HepG2 (cell line): ENCODE data around the gene MCC. TPM values are rescaled to one million over a fixed set of nuclear protein-coding genes. Genes with fewer than 3 reads are reported as not detected.

Experiments used
- XBP1 ChIP-seq: sonication (generic); formaldehyde crosslinking; IDR thresholded peaks from 2 replicates; pipeline ENCODE4 v1.5.0; 2020; ENCODE audit warnings: missing genetic modification reagents
- ZNF232 ChIP-seq: sonication (generic); formaldehyde crosslinking; IDR thresholded peaks from 2 replicates; pipeline ENCODE4 v1.4.0; 2020; ENCODE audit warnings: missing genetic modification reagents, borderline replicate concordance
- ZNF629 ChIP-seq: sonication (generic); formaldehyde crosslinking; conservative IDR thresholded peaks from 2 replicates; pipeline ENCODE4 v1.5.0; 2020; ENCODE audit warnings: missing genetic modification reagents
- ZNF839 ChIP-seq: sonication (generic); formaldehyde crosslinking; IDR thresholded peaks from 2 replicates; pipeline ENCODE4 v1.4.0; 2020; ENCODE audit warnings: missing genetic modification reagents, mild to moderate bottlenecking, borderline replicate concordance
- polyA plus RNA-seq, 8 experiments: library from polyadenylated mRNA; depleted of rRNA in 3 of 8; stranded (reverse) in 7 of 8; unstranded in 1 of 8; fragments of >200 nt; fragmentation: Illumina TruSeq in 4 of 8; extraction: Trizol in 4 of 8; gene quantifications; 2 replicates each; pipeline versions ENCODE4 v1.2.1 to v1.2.3, GENCODE V29; 2011 to 2016; ENCODE audit warnings: low read depth in 4 of 8, missing spikeins in 1 of 8, mixed read lengths in 1 of 8; ENCODE audit not compliant: insufficient read depth in 1 of 8
- total RNA-seq, 5 experiments: library from RNA; depleted of rRNA; stranded (reverse); fragments of >200 nt; fragmentation: Illumina TruSeq; extraction: Trizol; gene quantifications; 2 replicates each; pipeline ENCODE4 v1.2.3, GENCODE V29; 2016; ENCODE audit warnings: low read depth in 1 of 5
- TF ChIP-seq, protein P1 (sequence below): sonication (generic); formaldehyde crosslinking; IDR thresholded peaks from 2 replicates; pipeline ENCODE4 v1.5.1; 2020; ENCODE audit warnings: missing genetic modification reagents, mild to moderate bottlenecking, borderline replicate concordance
- TF ChIP-seq, protein P2 (sequence below): sonication (generic); formaldehyde crosslinking; IDR thresholded peaks from 2 replicates; pipeline ENCODE4 v1.5.1; 2020; ENCODE audit warnings: mild to moderate bottlenecking, moderate library complexity, missing genetic modification reagents
- TF ChIP-seq, protein P3 (sequence below): sonication (generic); formaldehyde crosslinking; IDR thresholded peaks from 2 replicates; pipeline ENCODE4 v1.4.0; 2020; ENCODE audit warnings: mild to moderate bottlenecking, missing genetic modification reagents, borderline replicate concordance

Gene MCC
- total and polyA plus RNA-seq, 2 of the 13 experiments (the other 11 are each of a cell fraction or from before 2014, with no cell fraction given), result 0.55 to 2.4 TPM

DNA sequence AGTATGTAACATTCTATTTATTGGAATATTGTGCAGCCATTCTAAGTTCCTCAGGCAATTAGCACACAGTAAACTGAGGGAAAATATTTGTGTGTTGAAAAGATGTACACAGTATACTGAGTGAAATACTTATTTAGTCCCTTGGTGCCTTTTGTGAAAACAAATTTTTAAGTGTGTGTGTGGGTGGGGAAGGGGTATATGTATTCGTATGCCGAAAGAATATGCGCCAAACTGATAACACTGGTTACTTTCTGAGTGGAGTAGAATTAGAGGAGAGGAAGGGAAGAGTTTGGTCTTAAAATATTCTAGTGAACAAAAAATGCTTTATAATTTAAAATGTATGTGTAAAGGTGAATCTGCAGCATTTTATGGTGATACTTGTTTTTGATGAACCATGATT lies 508.5 kb downstream of the MCC start (continued):
- TF ChIP-seq, protein P1, sequence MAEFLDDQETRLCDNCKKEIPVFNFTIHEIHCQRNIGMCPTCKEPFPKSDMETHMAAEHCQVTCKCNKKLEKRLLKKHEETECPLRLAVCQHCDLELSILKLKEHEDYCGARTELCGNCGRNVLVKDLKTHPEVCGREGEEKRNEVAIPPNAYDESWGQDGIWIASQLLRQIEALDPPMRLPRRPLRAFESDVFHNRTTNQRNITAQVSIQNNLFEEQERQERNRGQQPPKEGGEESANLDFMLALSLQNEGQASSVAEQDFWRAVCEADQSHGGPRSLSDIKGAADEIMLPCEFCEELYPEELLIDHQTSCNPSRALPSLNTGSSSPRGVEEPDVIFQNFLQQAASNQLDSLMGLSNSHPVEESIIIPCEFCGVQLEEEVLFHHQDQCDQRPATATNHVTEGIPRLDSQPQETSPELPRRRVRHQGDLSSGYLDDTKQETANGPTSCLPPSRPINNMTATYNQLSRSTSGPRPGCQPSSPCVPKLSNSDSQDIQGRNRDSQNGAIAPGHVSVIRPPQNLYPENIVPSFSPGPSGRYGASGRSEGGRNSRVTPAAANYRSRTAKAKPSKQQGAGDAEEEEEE (CRISPR knock-in tag), result no peak
- no peak for TF ChIP-seq ZNF839 (CRISPR knock-in tag)
- TF ChIP-seq, protein P2, sequence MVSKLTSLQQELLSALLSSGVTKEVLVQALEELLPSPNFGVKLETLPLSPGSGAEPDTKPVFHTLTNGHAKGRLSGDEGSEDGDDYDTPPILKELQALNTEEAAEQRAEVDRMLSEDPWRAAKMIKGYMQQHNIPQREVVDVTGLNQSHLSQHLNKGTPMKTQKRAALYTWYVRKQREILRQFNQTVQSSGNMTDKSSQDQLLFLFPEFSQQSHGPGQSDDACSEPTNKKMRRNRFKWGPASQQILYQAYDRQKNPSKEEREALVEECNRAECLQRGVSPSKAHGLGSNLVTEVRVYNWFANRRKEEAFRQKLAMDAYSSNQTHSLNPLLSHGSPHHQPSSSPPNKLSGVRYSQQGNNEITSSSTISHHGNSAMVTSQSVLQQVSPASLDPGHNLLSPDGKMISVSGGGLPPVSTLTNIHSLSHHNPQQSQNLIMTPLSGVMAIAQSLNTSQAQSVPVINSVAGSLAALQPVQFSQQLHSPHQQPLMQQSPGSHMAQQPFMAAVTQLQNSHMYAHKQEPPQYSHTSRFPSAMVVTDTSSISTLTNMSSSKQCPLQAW (CRISPR knock-in tag), result no peak
- TF ChIP-seq, protein P3, sequence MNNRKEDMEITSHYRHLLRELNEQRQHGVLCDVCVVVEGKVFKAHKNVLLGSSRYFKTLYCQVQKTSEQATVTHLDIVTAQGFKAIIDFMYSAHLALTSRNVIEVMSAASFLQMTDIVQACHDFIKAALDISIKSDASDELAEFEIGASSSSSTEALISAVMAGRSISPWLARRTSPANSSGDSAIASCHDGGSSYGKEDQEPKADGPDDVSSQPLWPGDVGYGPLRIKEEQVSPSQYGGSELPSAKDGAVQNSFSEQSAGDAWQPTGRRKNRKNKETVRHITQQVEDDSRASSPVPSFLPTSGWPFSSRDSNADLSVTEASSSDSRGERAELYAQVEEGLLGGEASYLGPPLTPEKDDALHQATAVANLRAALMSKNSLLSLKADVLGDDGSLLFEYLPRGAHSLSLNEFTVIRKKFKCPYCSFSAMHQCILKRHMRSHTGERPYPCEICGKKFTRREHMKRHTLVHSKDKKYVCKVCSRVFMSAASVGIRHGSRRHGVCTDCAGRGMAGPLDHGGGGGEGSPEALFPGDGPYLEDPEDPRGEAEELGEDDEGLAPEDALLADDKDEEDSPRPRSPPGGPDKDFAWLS (CRISPR knock-in tag), result no peak
- TF ChIP-seq ZNF232 (CRISPR knock-in tag), result no peak
- no peak for TF ChIP-seq XBP1 (CRISPR knock-in tag)
- TF ChIP-seq ZNF629, result no peak
